Measurements from ENCODE around the gene SCN10A. TPM values are rescaled to one million over a fixed set of nuclear protein-coding genes. Genes with fewer than 3 reads are reported as not detected.
A peak's percentile ranks its signal among the peaks of the same experiment; 100 is the strongest.

Gene SCN10A
- total and polyA plus RNA-seq, 9 of the 15 experiments (the other 6 are each of a cell fraction or from before 2014, with no cell fraction given): not detected

- TF ChIP-seq MIER1 (IDR thresholded peaks at IDR 0.05; ENCODE audit: low read depth) (peak; percentile 100), BMI1 (IDR thresholded peaks at IDR 0.05; ENCODE audit: low read length) (no peak), E2F5 (CRISPR knock-in tag; IDR thresholded peaks at IDR 0.05) (peak; percentile 98), ZNF77 (CRISPR knock-in tag; IDR thresholded peaks at IDR 0.05) (no peak), GTF2B (IDR thresholded peaks at IDR 0.05; ENCODE audit: extremely low read depth, insufficient read length) (no peak), GABPB1 (CRISPR knock-in tag; IDR thresholded peaks at IDR 0.05) (peak; percentile 83), ZNF589 (CRISPR knock-in tag; IDR thresholded peaks at IDR 0.05; ENCODE audit: low read depth) (peak; percentile 92), ZBTB11 (CRISPR knock-in tag; IDR thresholded peaks at IDR 0.05) (peak in 1 of 3 experiments; percentile 84; a peak in 2 of 6 replicates), NCOA4 (IDR thresholded peaks at IDR 0.05; ENCODE audit: partially characterized antibody) (no peak), USF1 (CRISPR knock-in tag; IDR thresholded peaks at IDR 0.05) (0 out of 2 replicates have a peak, but pooled peaks have one; percentile 24), CREM (IDR thresholded peaks at IDR 0.05; ENCODE audit: low read depth) (peak; percentile 72), ZNF12 (CRISPR knock-in tag; IDR thresholded peaks at IDR 0.05) (peak; percentile 87; the same call in 1 of the 2 replicates), NCOA1 (IDR thresholded peaks at IDR 0.05; ENCODE audit: low read depth) (peak; percentile 100), YBX1 (IDR thresholded peaks at IDR 0.05) (no peak), ZC3H11A (IDR thresholded peaks at IDR 0.05; ENCODE audit: low read depth, low read length) (no peak), ZNF699 (CRISPR knock-in tag; IDR thresholded peaks at IDR 0.05; ENCODE audit: insufficient replicate concordance) (no peak), DACH1 (IDR thresholded peaks at IDR 0.05; ENCODE audit: partially characterized antibody) (no peak)
These were observed 10.1 kb downstream of the SCN10A start (continued) for GRCh38 chr3:38805765-38806386.
